IPS DF 6.9 (cell line): ENCODE measurements around the gene CREB3L1.

ENCODE experiments used
- DNase-seq: peaks from one replicate; pipeline ENCODE4 v3.0.0-alpha.2; 2013; ENCODE audit warnings: low read depth, low spot score
- H3K27ac ChIP-seq: one replicate; pipeline ENCODE4 v1.5.1; 2013; ENCODE audit warnings: low read length, control low read depth
- H3K27me3 ChIP-seq: 2 replicates; pipeline ENCODE4 v1.6.1; 2013; ENCODE audit warnings: mild to moderate bottlenecking, low read length; ENCODE audit not compliant: control insufficient read depth, insufficient read depth
- H3K36me3 ChIP-seq: 2 replicates; pipeline ENCODE4 v1.6.1; 2013; ENCODE audit warnings: low read length; ENCODE audit not compliant: control insufficient read depth, insufficient read depth
- H3K4me1 ChIP-seq: 2 replicates; pipeline ENCODE4 v1.6.1; 2013; ENCODE audit warnings: low read length; ENCODE audit not compliant: control insufficient read depth, insufficient read depth
- H3K4me3 ChIP-seq: 2 replicates; pipeline ENCODE4 v1.5.1; 2013; ENCODE audit warnings: mild to moderate bottlenecking, low read length
- H3K9me3 ChIP-seq: 2 replicates; pipeline ENCODE4 v1.6.1; 2013; ENCODE audit warnings: low read length, inconsistent platforms; ENCODE audit not compliant: control insufficient read depth, insufficient read depth
- WGBS: extraction: QIAGEN DNeasy Blood & Tissue Kit; methylation state at CpG from one replicate; pipeline ENCODE4 v1.1.7; 2013; ENCODE audit warnings: mixed read lengths, missing lambda C conversion rate; ENCODE audit not compliant: insufficient read length, insufficient coverage; 5-methylcytosine and 5-hydroxymethylcytosine counted together

The CREB3L1 gene

DNA sequence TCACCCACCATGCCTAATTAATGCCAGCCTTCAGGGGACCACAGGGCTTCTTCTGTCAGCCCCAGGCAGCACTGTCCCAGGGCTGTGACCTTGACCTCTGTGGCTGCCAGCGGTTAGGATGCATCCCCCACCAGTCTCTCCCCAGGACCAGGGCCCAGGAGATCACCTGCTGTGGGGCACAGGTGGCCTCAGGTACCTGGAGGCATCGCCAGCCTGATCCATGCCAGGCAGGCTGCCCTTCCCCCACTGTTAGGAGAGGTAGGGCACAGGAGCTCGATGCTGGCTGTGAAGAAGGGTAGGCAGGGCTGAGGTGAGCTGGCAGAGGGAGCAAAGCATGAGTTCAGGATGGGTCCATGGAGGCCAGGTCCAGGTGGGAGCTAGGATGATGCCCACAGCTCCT is 87.3 kb downstream of the CREB3L1 start:
- no peaks in the 10 kb centered on the region for H3K9me3 ChIP-seq
- H3K27me3 ChIP-seq: no peaks in the 10 kb centered on the region
- no peak overlapping the region for H3K27ac ChIP-seq
- H3K4me3 ChIP-seq: no peak overlapping the region; the same call in 1 of the 2 replicates
- peaks cover 8% of the 10 kb centered on the region for H3K4me1 ChIP-seq
- H3K36me3 ChIP-seq: peaks cover 9% of the 10 kb centered on the region; the same call in 1 of the 2 replicates
- WGBS: no CpG with 5 or more reads among the region's 3 CpGs
- DNase-seq: no peak

DNA sequence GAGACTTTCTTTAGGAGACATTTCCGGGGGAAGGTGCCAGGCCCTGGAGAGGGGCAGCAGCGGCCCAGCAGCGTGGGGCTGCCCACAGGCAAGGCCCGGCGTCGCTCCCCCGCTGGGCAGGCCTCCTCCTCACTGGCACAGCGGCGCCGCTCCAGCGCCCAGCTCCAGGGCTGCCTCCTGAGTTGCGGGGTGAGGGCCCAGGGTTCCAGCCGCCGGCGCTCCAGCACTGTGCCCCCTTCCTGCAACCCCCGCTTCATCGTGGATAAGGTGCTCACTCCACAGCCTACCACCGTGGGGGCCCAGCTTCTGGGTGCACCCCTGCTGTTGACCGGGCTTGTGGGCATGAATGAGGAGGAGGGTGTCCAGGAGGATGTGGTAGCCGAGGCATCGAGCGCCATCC is 88.8 kb downstream of the CREB3L1 start:
- Histone ChIP-seq H3K27me3 (no peaks in the 10 kb centered on the region), H3K9me3 (no peaks in the 10 kb centered on the region), H3K27ac (no peak overlapping the region), H3K4me1 (peaks cover 9% of the 10 kb centered on the region), H3K4me3 (no peak overlapping the region), H3K36me3 (peaks cover 18% of the 10 kb centered on the region; the same call in 1 of the 2 replicates)
- no CpG with 5 or more reads among the region's 22 CpGs for WGBS
- no peak for DNase-seq

DNA sequence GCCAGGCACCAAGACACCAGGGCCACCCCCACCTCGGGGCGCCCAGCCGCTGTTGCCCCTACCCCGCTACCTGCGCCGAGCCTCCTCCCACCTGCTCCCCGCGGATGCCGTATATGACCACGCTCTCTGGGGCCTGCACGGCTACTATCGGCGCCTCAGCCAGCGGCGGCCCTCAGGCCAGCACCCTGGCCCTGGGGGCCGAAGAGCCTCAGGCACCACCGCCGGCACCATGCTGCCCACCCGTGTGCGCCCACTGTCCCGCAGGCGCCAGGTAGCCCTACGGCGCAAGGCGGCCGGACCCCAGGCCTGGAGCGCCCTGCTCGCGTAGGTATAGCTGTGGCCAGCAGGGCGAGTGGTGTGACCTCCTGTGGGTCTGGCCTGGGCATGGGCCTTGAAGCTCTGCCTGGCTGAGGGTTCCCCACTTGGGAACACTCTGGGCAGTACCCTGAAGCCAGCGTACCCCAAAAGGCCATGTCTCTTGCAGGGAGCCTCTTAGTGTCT is 89.2 kb downstream of the CREB3L1 start:
- no peak overlapping the region for H3K4me3 ChIP-seq
- no peak for DNase-seq
- H3K4me1 ChIP-seq: peaks cover 8% of the 10 kb centered on the region
- no peaks in the 10 kb centered on the region for H3K9me3 ChIP-seq
- peaks cover 19% of the 10 kb centered on the region; the same call in 1 of the 2 replicates for H3K36me3 ChIP-seq
- no CpG with 5 or more reads among the region's 31 CpGs for WGBS
- H3K27me3 ChIP-seq: no peaks in the 10 kb centered on the region
- H3K27ac ChIP-seq: no peak overlapping the region

DNA sequence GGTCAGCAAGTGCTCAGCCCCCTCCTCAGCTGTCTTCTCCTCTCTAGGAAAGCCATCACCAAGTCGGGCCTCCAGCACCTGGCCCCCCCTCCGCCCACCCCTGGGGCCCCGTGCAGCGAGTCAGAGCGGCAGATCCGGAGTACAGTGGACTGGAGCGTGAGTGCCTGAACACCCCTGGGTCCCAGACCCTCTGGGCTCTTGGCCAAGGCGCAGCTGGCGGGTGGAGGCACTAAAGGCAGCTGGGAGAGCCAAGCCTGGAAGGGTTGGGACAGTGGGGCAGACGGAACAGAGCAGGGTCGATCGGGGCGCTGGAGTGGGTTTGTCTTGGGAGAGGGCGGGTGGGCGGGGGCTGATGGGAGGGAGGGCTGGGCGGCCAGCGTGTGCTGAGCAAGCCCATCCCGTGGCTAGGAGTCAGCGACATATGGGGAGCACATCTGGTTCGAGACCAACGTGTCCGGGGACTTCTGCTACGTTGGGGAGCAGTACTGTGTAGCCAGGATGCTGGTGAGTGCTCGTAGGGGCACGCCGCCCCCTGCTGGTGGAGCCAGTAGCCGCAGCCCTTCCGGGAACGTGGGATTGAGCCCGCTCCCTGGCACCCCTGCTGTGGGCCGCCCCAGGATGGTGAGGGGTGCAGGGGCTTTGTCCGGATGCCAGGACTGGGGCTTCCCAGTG is 89.9 kb downstream of the CREB3L1 start:
- no peak overlapping the region for H3K4me3 ChIP-seq
- no peaks in the 10 kb centered on the region for H3K27me3 ChIP-seq
- H3K4me1 ChIP-seq: peaks cover 8% of the 10 kb centered on the region
- H3K27ac ChIP-seq: no peak overlapping the region
- H3K36me3 ChIP-seq: peaks cover 19% of the 10 kb centered on the region; the same call in 1 of the 2 replicates
- no peak for DNase-seq
- no peaks in the 10 kb centered on the region for H3K9me3 ChIP-seq
- WGBS: no CpG with 5 or more reads among the region's 32 CpGs

DNA sequence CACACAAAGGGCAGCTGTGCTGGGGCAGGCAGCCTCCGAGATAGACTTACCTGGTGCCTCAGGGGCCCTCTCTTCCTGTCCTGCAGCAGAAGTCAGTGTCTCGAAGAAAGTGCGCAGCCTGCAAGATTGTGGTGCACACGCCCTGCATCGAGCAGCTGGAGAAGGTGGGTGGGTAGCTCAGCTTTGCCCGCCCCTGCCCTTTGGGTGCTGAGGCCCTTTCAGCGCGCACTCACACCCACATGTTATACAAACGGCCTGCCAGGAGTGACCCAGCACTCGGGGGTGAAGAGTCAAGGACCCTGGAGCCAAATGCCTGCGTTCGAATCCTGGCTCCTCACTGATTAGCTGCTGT is 90.4 kb downstream of the CREB3L1 start:
- Histone ChIP-seq H3K36me3 (peaks cover 21% of the 10 kb centered on the region; the same call in 1 of the 2 replicates), H3K27me3 (no peaks in the 10 kb centered on the region), H3K27ac (no peak overlapping the region), H3K4me3 (no peak overlapping the region), H3K9me3 (no peaks in the 10 kb centered on the region), H3K4me1 (peaks cover 5% of the 10 kb centered on the region)
- no peak for DNase-seq
- no CpG with 5 or more reads among the region's 12 CpGs for WGBS

DNA sequence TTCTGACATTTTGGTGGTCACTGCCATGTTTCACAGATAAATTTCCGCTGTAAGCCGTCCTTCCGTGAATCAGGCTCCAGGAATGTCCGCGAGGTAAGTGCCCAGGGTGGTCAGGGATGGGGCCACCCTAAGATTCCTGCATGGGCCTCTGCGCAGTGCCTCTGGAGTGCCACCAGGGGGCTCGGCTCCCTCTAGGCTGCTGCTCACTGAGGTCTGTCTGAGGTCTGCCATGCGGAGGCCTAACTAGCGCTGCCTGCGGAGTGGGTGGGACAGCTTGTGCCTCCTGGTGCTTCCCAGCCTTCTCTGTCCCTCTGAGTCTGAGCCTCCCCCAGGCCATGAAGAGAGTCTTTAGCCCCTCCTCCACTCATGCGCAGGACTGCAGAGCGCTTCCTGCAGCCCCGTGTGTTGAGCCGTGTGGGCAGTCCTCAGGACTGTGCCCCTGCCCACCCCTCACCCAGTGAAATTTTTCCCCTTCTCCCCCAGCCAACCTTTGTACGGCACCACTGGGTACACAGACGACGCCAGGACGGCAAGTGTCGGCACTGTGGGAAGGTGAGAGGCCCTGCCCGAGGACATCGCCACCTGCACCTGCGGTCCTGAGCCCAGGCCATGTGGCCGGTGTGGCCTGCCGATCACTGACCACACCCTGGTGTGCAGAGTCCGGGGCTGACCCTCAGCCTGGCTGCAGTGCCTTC is 92.1 kb downstream of the CREB3L1 start:
- H3K4me3 ChIP-seq: no peak overlapping the region
- peaks cover 27% of the 10 kb centered on the region for H3K36me3 ChIP-seq
- peaks cover 4% of the 10 kb centered on the region; the same call in 1 of the 2 replicates for H3K4me1 ChIP-seq
- H3K27ac ChIP-seq: no peak overlapping the region
- H3K9me3 ChIP-seq: no peaks in the 10 kb centered on the region
- no peaks in the 10 kb centered on the region for H3K27me3 ChIP-seq
- no CpG with 5 or more reads among the region's 25 CpGs for WGBS
- DNase-seq: no peak

DNA sequence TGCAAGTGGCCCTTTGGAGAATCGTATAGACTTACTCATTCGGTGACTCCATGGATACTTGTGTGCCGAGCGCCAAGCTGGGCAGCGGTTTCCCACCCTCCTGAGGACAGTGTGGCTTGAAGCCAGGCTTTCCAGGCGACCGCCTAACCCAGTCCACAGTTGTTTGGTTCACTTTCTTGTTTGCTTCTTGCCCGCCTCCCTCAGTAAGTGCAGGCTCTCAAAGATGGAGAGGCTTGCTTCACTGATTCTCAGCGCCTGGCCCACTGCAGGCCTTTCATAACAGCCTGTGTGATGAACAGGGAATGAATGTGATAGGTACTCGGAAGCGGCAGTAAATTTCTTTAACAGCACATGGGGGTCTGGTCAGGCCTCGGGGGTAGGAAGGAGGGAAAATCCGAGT is 92.8 kb downstream of the CREB3L1 start:
- Histone ChIP-seq H3K27me3 (no peaks in the 10 kb centered on the region), H3K4me3 (no peak overlapping the region), H3K36me3 (peaks cover 33% of the 10 kb centered on the region), H3K9me3 (no peaks in the 10 kb centered on the region), H3K27ac (no peak overlapping the region), H3K4me1 (peaks cover 4% of the 10 kb centered on the region; the same call in 1 of the 2 replicates)
- DNase-seq: no peak
- WGBS: no CpG with 5 or more reads among the region's 13 CpGs
